Brain microvascular endothelial cell (primary cell): ENCODE measurements around the gene PADI2.

Experiments used
- DNase-seq: peaks from one replicate; pipeline ENCODE4 v3.0.0-alpha.2; 2020
- H3K27ac ChIP-seq: fragments of 250-450 bp; sonication (Bioruptor Pico); 2 replicates; pipeline ENCODE4 v1.5.1; 2020; ENCODE audit warnings: mild to moderate bottlenecking, moderate library complexity
- H3K27me3 ChIP-seq: fragments of 250-450 bp; sonication (Bioruptor Pico); replicated peaks from 2 replicates; pipeline ENCODE4 v1.5.1; 2020; ENCODE audit warnings: mild to moderate bottlenecking
- H3K36me3 ChIP-seq: fragments of 250-450 bp; sonication (Bioruptor Pico); replicated peaks from 2 replicates; pipeline ENCODE4 v1.5.1; 2020; ENCODE audit warnings: mild to moderate bottlenecking
- H3K4me3 ChIP-seq: 2 replicates; pipeline ENCODE4 v1.5.1; 2011; ENCODE audit warnings: low read depth, mild to moderate bottlenecking, control low read depth, low read length, moderate library complexity
- in situ Hi-C: cut with HindIII; loops from 2 replicates; pipeline ENCODE4 v1.10.0; 2017; ENCODE audit warnings: low sequenced_read_pairs, low pct_ligation_motif_present
- TF ChIP-seq, protein P1 (sequence below): IDR thresholded peaks from 2 replicates; pipeline ENCODE4 v1.5.1; 2011; ENCODE audit warnings: low read depth, mild to moderate bottlenecking, moderate library complexity, low read length, control low read depth, inconsistent platforms; ENCODE audit errors: missing control alignments

Gene PADI2

DNA sequence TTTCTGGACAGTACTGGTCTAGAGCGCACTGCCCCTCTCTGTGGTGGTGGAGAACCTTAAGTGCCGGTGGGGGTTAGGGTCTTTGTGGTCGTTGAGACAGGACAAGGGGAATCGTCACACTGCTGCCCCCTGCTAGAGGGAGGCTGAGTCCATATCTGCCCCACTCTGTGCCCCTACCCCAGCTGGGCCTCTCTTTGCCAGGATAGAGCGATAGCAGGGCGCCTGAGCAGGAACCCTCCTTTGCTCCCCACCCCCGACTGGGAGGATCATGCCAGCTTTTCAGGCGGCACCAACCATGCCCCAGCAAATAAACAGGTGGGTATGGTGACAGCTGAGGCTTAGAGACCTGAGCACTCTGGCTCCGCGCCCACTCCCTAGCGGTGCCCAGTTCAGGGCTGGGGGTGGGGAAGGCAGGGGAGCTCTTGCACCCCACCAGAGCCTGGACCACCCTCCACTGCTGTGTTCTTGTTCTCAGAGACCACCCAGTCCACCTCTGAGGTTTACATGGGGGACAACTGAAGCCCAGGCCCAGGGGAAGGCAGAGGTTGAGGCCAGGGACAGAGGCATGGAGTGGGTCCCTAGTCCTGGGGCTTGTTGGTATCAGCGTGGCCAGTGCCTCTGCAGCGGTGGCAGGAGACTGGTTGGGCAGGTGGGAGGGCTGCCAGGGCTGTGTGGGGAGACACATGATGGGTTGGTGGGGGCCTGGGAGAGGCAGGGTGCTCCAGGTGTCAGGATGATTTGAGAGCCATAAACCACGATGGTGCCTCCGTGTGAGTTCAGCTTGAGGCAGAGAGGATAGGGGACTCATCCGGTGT is 1.6 kb downstream of the PADI2 start:
- Histone ChIP-seq H3K4me3 (no peak overlapping the region), H3K36me3 (no peaks in the 10 kb centered on the region), H3K27ac (no peak overlapping the region), H3K27me3 (peaks cover 14% of the 10 kb centered on the region)
- TF ChIP-seq, protein P1, sequence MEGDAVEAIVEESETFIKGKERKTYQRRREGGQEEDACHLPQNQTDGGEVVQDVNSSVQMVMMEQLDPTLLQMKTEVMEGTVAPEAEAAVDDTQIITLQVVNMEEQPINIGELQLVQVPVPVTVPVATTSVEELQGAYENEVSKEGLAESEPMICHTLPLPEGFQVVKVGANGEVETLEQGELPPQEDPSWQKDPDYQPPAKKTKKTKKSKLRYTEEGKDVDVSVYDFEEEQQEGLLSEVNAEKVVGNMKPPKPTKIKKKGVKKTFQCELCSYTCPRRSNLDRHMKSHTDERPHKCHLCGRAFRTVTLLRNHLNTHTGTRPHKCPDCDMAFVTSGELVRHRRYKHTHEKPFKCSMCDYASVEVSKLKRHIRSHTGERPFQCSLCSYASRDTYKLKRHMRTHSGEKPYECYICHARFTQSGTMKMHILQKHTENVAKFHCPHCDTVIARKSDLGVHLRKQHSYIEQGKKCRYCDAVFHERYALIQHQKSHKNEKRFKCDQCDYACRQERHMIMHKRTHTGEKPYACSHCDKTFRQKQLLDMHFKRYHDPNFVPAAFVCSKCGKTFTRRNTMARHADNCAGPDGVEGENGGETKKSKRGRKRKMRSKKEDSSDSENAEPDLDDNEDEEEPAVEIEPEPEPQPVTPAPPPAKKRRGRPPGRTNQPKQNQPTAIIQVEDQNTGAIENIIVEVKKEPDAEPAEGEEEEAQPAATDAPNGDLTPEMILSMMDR = no peak
- in situ Hi-C loops = no loop called here
- DNase-seq = no peak

DNA sequence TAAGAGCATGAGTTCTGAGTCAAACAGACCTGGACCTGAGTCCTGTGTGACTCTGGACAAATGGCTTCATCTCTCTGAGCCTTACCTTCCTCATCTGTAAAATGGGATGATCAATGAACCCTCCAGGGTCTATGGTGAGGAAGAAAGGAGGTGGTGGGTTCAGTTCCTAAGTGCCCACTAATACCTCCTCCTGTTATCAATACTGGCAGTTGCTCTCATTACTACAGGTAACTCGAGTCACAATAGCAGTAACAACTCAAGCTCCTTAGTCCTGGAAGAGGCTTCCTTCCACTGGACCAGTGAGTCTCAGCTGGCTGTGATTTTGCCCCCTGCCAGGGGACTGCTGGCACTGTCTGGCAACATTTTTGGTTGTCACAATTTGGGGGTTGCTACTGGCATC is 2.6 kb downstream of the PADI2 start:
- no peak overlapping the region for H3K27ac ChIP-seq
- in situ Hi-C loops = no loop called here
- no peaks in the 10 kb centered on the region for H3K36me3 ChIP-seq

DNA sequence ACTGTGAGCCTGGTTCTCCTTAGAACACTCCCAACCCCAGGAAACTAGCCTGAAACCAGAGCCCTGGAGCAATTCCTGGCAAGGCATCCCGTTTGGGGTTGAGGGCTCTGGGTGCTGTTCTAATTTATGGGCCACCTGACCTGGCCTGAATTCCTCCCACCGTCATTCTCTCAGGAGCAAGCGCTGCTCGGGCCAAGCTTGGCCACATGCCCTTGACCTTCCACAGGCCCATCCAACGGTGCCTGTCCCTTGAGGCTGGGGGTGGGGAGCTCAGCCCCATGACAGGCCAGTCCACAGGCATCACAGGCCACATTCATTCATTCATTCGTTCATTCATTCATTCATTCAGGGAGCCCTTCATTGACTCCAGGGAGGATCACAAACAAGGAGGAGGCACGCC is 5.3 kb downstream of the PADI2 start:
- Histone ChIP-seq H3K4me3 (no peak overlapping the region), H3K27ac (no peak overlapping the region), H3K36me3 (no peaks in the 10 kb centered on the region), H3K27me3 (peaks cover 11% of the 10 kb centered on the region)
- in situ Hi-C loops = no loop called here
- no peak for DNase-seq
- TF ChIP-seq, protein P1 = no peak

More for the DNA sequence above, 2.6 kb downstream of the PADI2 start:
- no peak for DNase-seq
- Histone ChIP-seq H3K27me3 (peaks cover 14% of the 10 kb centered on the region), H3K4me3 (no peak overlapping the region)
- TF ChIP-seq, protein P1 = no peak

DNA sequence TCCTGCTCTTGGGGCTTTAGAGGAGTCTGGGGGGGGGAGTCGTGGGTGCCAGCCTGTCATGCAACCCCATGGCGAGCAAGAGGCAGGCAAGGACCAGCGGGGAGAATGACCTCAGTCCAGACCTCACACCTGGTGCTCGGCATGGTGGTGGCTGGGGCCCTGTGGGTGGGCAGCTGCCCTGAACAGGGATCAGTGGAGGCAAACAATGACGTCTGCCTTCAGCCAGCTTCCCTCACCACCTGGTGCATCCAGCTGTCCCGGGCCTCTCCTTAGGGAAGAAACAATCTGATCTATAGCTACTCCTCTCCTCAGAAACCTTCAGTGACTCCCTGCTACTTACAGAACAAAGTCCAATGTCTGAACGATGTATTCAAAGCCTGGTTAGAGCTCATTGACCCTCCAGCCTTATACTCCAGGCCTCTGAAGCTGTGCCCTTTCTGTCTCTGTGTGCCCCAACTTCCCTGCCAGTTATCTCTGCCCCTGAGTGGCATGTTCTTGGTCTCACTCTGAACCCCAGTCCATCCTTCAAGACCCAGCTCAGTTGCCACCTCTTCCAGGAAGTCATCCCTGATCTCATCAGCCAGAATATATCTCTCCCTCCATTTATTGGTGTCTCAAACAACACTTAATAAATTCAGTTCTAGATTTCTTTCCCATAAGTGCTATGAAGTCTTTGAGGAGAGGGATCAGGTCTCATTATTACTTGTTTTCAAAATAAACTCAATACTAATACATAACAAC is 6.6 kb downstream of the PADI2 start:
- DNase-seq = no peak
- in situ Hi-C loops = no loop called here
- no peak overlapping the region for H3K27ac ChIP-seq
- no peaks in the 10 kb centered on the region for H3K36me3 ChIP-seq
- no peak overlapping the region for H3K4me3 ChIP-seq
- TF ChIP-seq, protein P1 = no peak
- peaks cover 2% of the 10 kb centered on the region for H3K27me3 ChIP-seq

DNA sequence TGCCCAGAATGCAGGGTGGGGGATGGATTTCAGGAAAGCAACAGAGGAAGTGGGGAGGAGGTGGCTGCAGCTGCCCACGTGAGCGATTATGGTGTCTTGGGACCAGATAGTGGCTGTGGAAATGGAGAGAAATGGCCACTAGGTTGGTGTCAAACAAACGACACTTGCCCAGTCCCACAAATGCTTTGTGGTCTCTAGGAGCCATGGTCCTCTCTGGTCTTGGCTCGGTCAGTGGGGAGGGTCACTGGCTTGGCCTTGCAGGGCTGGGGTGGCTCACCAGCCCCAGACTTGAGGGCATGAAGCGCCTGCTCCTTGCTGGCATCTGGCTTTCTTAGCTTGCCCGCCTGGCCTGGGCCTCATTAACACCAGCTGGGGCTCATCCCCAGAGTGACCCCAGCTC is 7.2 kb downstream of the PADI2 start:
- no peak for DNase-seq
- Histone ChIP-seq H3K4me3 (no peak overlapping the region), H3K36me3 (no peaks in the 10 kb centered on the region), H3K27me3 (peaks cover 2% of the 10 kb centered on the region), H3K27ac (no peak overlapping the region)
- TF ChIP-seq, protein P1 = no peak
- in situ Hi-C loops = no loop called here
